Ammon's horn (tissue), 1 donor: ENCODE data around the gene STMN1.
"Not testable (repeated sequence)": the region's sequence is repeated elsewhere in the genome, so short reads cannot be mapped to it uniquely, and the experiment has no call there.

Experiments
- DNase-seq: peaks from one replicate; pipeline ENCODE4 v3.0.0-alpha.2; 2016; ENCODE audit warnings: low spot score

Gene STMN1

GRCh38 chr1:25905680-25906643 is at the start of gene STMN1:
Gene STMN1, minus strand, starts transcription at chr1:25906419. Its CDS starts 1,743 bp downstream, at chr1:25904676.
- peak; percentile 94 for DNase-seq

- no peak for DNase-seq
Measured at GRCh38 chr1:25955553-25955952, 49.3 kb upstream of the STMN1 start.

- no peak for DNase-seq
Measured at GRCh38 chr1:25954282-25954938, 48.2 kb upstream of the STMN1 start.

GRCh38 chr1:25952841-25953401 is 46.7 kb upstream of the STMN1 start:
- peak; percentile 50 for DNase-seq

DNA sequence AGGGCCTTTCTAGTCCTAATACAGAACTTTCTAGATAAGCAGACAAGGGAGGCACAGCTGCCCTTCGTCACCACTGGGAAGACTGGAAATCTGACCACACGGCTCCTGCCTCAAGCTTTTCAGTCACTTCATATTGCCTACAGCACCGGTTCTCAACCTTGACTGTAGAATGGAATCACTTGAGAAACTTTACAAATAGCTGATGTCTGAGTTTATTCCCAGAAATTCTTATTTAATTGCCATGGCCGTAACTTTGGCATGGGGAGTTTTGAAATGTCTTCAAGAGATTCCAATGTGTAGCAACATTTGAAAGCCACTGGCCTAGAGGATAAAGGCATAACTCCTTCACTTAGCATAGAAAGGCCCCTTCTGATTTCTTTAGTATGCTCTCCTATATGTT is 42.4 kb upstream of the STMN1 start:
- DNase-seq: no peak

DNA sequence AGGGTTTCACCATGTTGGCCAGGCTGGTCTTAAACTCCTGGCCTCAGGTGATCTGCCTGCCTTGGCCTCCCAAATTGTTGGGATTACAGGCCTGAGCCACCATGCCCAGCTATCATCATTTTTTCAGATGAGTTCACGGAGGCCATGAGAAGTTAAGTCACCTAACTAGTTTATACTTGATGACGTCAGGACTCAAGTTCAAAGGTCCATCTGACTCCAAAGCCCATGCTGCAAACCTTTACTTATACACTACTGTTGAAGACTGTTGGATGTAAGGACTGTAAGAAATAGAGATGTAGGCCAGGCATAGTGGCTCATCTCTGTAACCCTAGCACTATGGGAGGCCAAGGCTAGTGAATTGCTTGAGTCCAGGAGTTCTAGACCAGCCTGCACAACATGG is 40.8 kb upstream of the STMN1 start:
- no peak for DNase-seq

GRCh38 chr1:25945761-25946160 is 39.5 kb upstream of the STMN1 start:
- DNase-seq: no peak

GRCh38 chr1:25944986-25945385 is 38.8 kb upstream of the STMN1 start:
- DNase-seq: no peak

- not testable (repeated sequence) for DNase-seq
Measured at GRCh38 chr1:25943511-25943910, 37.3 kb upstream of the STMN1 start.

GRCh38 chr1:25936947-25937346 is 30.7 kb upstream of the STMN1 start:
- DNase-seq: no peak

- DNase-seq: peak; percentile 46
Measured at GRCh38 chr1:25933479-25934365, 27.5 kb upstream of the STMN1 start.

GRCh38 chr1:25932811-25933400 is 26.7 kb upstream of the STMN1 start:
- DNase-seq: not testable (repeated sequence)

DNA sequence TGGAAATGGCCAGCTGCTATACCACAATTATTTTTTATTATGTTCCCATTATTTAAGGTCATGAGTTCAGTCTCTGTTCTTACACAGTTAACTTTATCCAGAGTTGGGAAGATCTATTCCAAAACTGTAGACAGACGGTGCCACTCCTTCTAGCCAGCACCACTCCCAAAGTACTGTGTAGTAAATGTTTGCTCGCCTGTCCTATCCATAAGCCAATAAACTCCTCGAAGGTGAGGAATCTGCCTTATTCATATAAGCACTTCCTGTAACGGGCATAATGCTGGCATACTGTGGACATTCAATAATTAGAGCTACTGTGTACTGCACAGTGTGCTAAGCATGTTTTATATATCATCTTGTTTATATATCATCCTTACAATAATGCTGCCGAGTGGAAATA is 26.1 kb upstream of the STMN1 start:
- no peak for DNase-seq

GRCh38 chr1:25929016-25929415 is 22.8 kb upstream of the STMN1 start:
- no peak for DNase-seq

GRCh38 chr1:25927521-25928265 is 21.5 kb upstream of the STMN1 start:
- no peak for DNase-seq

GRCh38 chr1:25926731-25927496 is 20.7 kb upstream of the STMN1 start:
- peak; percentile 70 for DNase-seq

DNA sequence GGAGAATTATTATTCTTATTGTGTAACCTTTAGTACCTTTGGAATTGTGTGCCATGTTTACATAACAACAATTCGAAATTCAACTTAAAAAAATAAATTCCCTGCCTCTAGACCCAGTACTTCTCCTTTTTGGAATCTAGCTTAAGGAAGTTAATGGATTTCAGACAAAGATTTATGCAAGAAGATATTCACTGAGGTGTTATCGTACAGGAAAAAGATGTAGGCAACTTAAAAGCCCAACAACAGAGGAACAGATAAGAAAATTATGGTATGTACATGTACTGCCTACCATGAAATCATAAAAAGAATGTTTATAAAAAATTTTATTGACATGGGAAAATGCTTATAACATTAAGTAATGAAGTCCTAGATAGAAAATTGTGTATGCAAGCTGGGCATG is 18.2 kb upstream of the STMN1 start:
- DNase-seq: no peak

- DNase-seq: no peak
Measured at GRCh38 chr1:25922971-25923552, 16.8 kb upstream of the STMN1 start.
